D721Med (cell line): ENCODE data around the gene PRKAB2.
"Not testable (repeated sequence)": the region's sequence is repeated elsewhere in the genome, so short reads cannot be mapped to it uniquely, and the experiment has no call there.

ENCODE experiments used
- DNase-seq: peaks from one replicate; pipeline ENCODE4 v3.0.0; 2011; ENCODE audit warnings: low spot score; ENCODE audit not compliant: insufficient read length
- FAIRE-seq: peaks from 2 replicates; lab custom pipeline; 2011; peaks lifted over from hg19 to GRCh38; lab: Jason Lieb, UNC
- CTCF ChIP-seq: IDR thresholded peaks from 2 replicates; pipeline ENCODE4 v1.5.1; 2012; ENCODE audit warnings: mild to moderate bottlenecking, control low read depth; ENCODE audit not compliant: insufficient read depth; ENCODE audit errors: missing control alignments

Gene PRKAB2

GRCh38 chr1:147163019-147163418 is 9.3 kb downstream of the PRKAB2 start:
- DNase-seq (no peak), FAIRE-seq (no peak)
- TF ChIP-seq CTCF, result no peak

GRCh38 chr1:147162093-147162492 is 10.2 kb downstream of the PRKAB2 start:
- TF ChIP-seq CTCF, result no peak
- no peak for FAIRE-seq

GRCh38 chr1:147157116-147157515 is 15.2 kb downstream of the PRKAB2 start:
- DNase-seq, FAIRE-seq: not testable (repeated sequence)

More at GRCh38 chr1:147162093-147162492, 10.2 kb downstream of the PRKAB2 start:
- DNase-seq, result no peak

GRCh38 chr1:147156642-147157041 is 15.6 kb downstream of the PRKAB2 start:
- DNase-seq (no peak), FAIRE-seq (no peak)
- TF ChIP-seq CTCF, result no peak

GRCh38 chr1:147152772-147153171 is 19.5 kb downstream of the PRKAB2 start:
- FAIRE-seq, result no peak
- TF ChIP-seq CTCF, result no peak
- DNase-seq, result no peak

GRCh38 chr1:147151244-147151643 is 21.0 kb downstream of the PRKAB2 start:
- FAIRE-seq (no peak), DNase-seq (no peak)
- no peak for TF ChIP-seq CTCF

- FAIRE-seq (peak; percentile 6), DNase-seq (no peak)
- no peak for TF ChIP-seq CTCF
Measured at GRCh38 chr1:147142886-147143285, 29.4 kb downstream of the PRKAB2 start.

GRCh38 chr1:147130721-147131120 is 41.5 kb downstream of the PRKAB2 start:
- DNase-seq, FAIRE-seq: not testable (repeated sequence)
